ENCODE measurements around the gene PDZRN3. TPM values are rescaled to one million over a fixed set of nuclear protein-coding genes. Genes with fewer than 3 reads are reported as not detected.

The PDZRN3 gene
- total RNA-seq, 1 experiment from 2014 or later: 0.17 TPM

- no peaks in the 10 kb centered on the region for H3K9me2 ChIP-seq (ENCODE audit: insufficient read depth)
- ATAC-seq (no peak), DNase-seq (ENCODE audit: low read depth, low spot score) (no peak)
- no peaks in the 10 kb centered on the region for H3K79me2 ChIP-seq (ENCODE audit: insufficient read depth, low read length)
- ChIA-PET CTCF (no interaction called here), POLR2A (no interaction called here), RAD21 (ENCODE audit: low non-redundant PET in 1 of 2, low total read pairs in 2 of 2, uncharacterized antibody in 2 of 2, unreplicated experiment in 2 of 2) (no interaction called here)
- no peak overlapping the region for H2AFZ ChIP-seq (ENCODE audit: low read depth, low read length, poor library complexity, severe bottlenecking)
- no peaks in the 10 kb centered on the region for H3K9me3 ChIP-seq (ENCODE audit: control insufficient read depth in 1 of 2, insufficient read depth in 1 of 2, low read depth in 1 of 2, low read length in 2 of 2)
- H3K4me2 ChIP-seq (ENCODE audit: low read length): no peak overlapping the region
- H3K36me3 ChIP-seq (ENCODE audit: control insufficient read depth in 1 of 2, insufficient read depth in 2 of 2, low read length in 2 of 2): no peaks in the 10 kb centered on the region
- H3K4me3 ChIP-seq (replicated peaks in 1 of 2; ENCODE audit: low read depth in 1 of 2, low read length in 2 of 2): no peak overlapping the region
- no peaks in the 10 kb centered on the region for H3K4me1 ChIP-seq (ENCODE audit: control insufficient read depth in 1 of 2, insufficient read depth in 2 of 2, low read length in 2 of 2)
- no peak overlapping the region for H3K27ac ChIP-seq (ENCODE audit: low read depth, low read length)
- BruUV-seq (replicated peaks): no TSS peak
- TF ChIP-seq SRF (IDR thresholded peaks at IDR 0.05; ENCODE audit: low read depth) (no peak), ZFX (IDR thresholded peaks at IDR 0.05) (no peak), CTCF (IDR thresholded peaks at IDR 0.05 in 2 of 3, conservative IDR thresholded peaks at IDR 0.05 in 1 of 3; ENCODE audit: borderline replicate concordance in 1 of 3, insufficient read depth in 1 of 3, low read depth in 2 of 3, low read length in 2 of 3) (no peak), EZH2 (IDR thresholded peaks at IDR 0.05) (no peak), CEBPB (IDR thresholded peaks at IDR 0.05; ENCODE audit: low read depth) (no peak), EGR1 (IDR thresholded peaks at IDR 0.05; ENCODE audit: low read depth) (no peak), CBX3 (IDR thresholded peaks at IDR 0.05; ENCODE audit: low read depth) (no peak), ZBTB33 (IDR thresholded peaks at IDR 0.05; ENCODE audit: extremely low read depth, insufficient replicate concordance, low read length) (no peak), MAX (IDR thresholded peaks at IDR 0.05) (no peak), ELF1 (IDR thresholded peaks at IDR 0.05; ENCODE audit: borderline replicate concordance, low read depth) (no peak), REST (IDR thresholded peaks at IDR 0.05; ENCODE audit: low read depth) (no peak), POLR2A (IDR thresholded peaks at IDR 0.05; ENCODE audit: borderline replicate concordance, extremely low read depth, insufficient read depth, insufficient read length) (no peak), JUND (IDR thresholded peaks at IDR 0.05) (no peak), YY1 (IDR thresholded peaks at IDR 0.05; ENCODE audit: extremely low read depth, insufficient replicate concordance, low read depth, low read length) (no peak), SP1 (IDR thresholded peaks at IDR 0.05; ENCODE audit: low read depth) (no peak)
- intact Hi-C loops (cut with micrococcal nuclease): no loop called here
- no peak overlapping the region for H3K9ac ChIP-seq (ENCODE audit: low read length)
- H3K27me3 ChIP-seq (ENCODE audit: insufficient read depth, low read length): peaks cover 17% of the 10 kb centered on the region
- H4K20me1 ChIP-seq (ENCODE audit: insufficient read depth): no peaks in the 10 kb centered on the region
These were observed 273.2 kb downstream of the PDZRN3 start for GRCh38 chr3:73351423-73352071.

All from HCT116 (cell line).